HG03460 (cell line): ENCODE measurements around the gene C1QTNF1.

Source experiments
- ATAC-seq: cut with Tn5 transposase; IDR thresholded peaks from one replicate; pipeline ENCODE4 v1.9.1; 2021; ENCODE audit not compliant: unreplicated experiment

Gene C1QTNF1

GRCh38 chr17:79078476-79079190 lies 54.7 kb downstream of the C1QTNF1 start:
- no peak for ATAC-seq

- ATAC-seq = no peak
Observed at GRCh38 chr17:79079421-79080200, 55.6 kb downstream of the C1QTNF1 start.

GRCh38 chr17:79080349-79080748 lies 56.4 kb downstream of the C1QTNF1 start:
- ATAC-seq = no peak

- ATAC-seq = no peak
Observed at GRCh38 chr17:79080761-79081290, 56.9 kb downstream of the C1QTNF1 start.

- no peak for ATAC-seq
Observed at GRCh38 chr17:79081571-79082276, 57.8 kb downstream of the C1QTNF1 start.

- no peak for ATAC-seq
Observed at GRCh38 chr17:79082311-79083190, 58.6 kb downstream of the C1QTNF1 start.

- ATAC-seq = no peak
Observed at GRCh38 chr17:79083191-79083971, 59.4 kb downstream of the C1QTNF1 start.

- ATAC-seq = no peak
Observed at GRCh38 chr17:79084291-79085153, 60.6 kb downstream of the C1QTNF1 start.

- no peak for ATAC-seq
Observed at GRCh38 chr17:79085154-79085920, 61.4 kb downstream of the C1QTNF1 start.

GRCh38 chr17:79085921-79086551 lies 62.1 kb downstream of the C1QTNF1 start:
- no peak for ATAC-seq

GRCh38 chr17:79086609-79087427 lies 62.8 kb downstream of the C1QTNF1 start:
- ATAC-seq = no peak

GRCh38 chr17:79087428-79088143 lies 63.6 kb downstream of the C1QTNF1 start:
- ATAC-seq = peak; percentile 50

GRCh38 chr17:79088247-79088996 lies 64.5 kb downstream of the C1QTNF1 start:
- no peak for ATAC-seq

GRCh38 chr17:79088997-79089328 lies 65.0 kb downstream of the C1QTNF1 start:
- ATAC-seq = no peak

- ATAC-seq = no peak
Observed at GRCh38 chr17:79089720-79090442, 65.9 kb downstream of the C1QTNF1 start.
